MM.1S (cell line): ENCODE data around the gene SP6.

Source experiments
- DNase-seq: peaks from one replicate; pipeline ENCODE4 v3.0.0-alpha.2; 2015
- H2AFZ ChIP-seq: fragments of 300-600 bp; sonication (generic); 2 replicates; pipeline ENCODE4 v1.6.0; 2016; ENCODE audit warnings: antibody characterized with exemption, low read length
- H3F3A ChIP-seq: fragments of 300-600 bp; sonication (generic); 2 replicates; pipeline ENCODE4 v1.6.1; 2016; ENCODE audit warnings: mild to moderate bottlenecking, antibody characterized with exemption, low read length, moderate library complexity, mixed read lengths; ENCODE audit not compliant: insufficient read depth
- H3K27ac ChIP-seq: fragments of 300-600 bp; sonication (generic); 2 replicates; pipeline ENCODE4 v1.5.1; 2016; ENCODE audit warnings: mild to moderate bottlenecking, low read length
- H3K27me3 ChIP-seq: fragments of 300-600 bp; sonication (generic); replicated peaks from 2 replicates; pipeline ENCODE4 v1.6.0; 2016; ENCODE audit warnings: low read length; ENCODE audit not compliant: insufficient read depth
- H3K36me3 ChIP-seq: fragments of 300-600 bp; sonication (generic); replicated peaks from 2 replicates; pipeline ENCODE4 v1.6.1; 2016; ENCODE audit warnings: mild to moderate bottlenecking, low read length, mixed read lengths; ENCODE audit not compliant: insufficient read depth
- H3K4me1 ChIP-seq: fragments of 300-600 bp; sonication (generic); 2 replicates; pipeline ENCODE4 v1.6.1; 2016; ENCODE audit warnings: low read length, mixed read lengths
- H3K4me2 ChIP-seq: fragments of 300-600 bp; sonication (generic); 2 replicates; pipeline ENCODE4 v1.6.0; 2016; ENCODE audit warnings: low read depth, low read length
- H3K4me3 ChIP-seq: fragments of 300-600 bp; sonication (generic); 2 replicates; pipeline ENCODE4 v1.5.1; 2016; ENCODE audit warnings: low read length, mixed read lengths
- H3K79me2 ChIP-seq: fragments of 300-600 bp; sonication (generic); 2 replicates; pipeline ENCODE4 v1.6.1; 2016; ENCODE audit warnings: mixed run types, low read length, mixed read lengths
- H3K9ac ChIP-seq: fragments of 300-600 bp; sonication (generic); 2 replicates; pipeline ENCODE4 v1.6.1; 2016; ENCODE audit warnings: low read length, mixed read lengths
- H3K9me2 ChIP-seq: fragments of 300-600 bp; sonication (generic); replicated peaks from 2 replicates; pipeline ENCODE4 v1.6.1; 2016; ENCODE audit warnings: mild to moderate bottlenecking, low read length, mixed read lengths; ENCODE audit not compliant: insufficient read depth
- H3K9me3 ChIP-seq: fragments of 300-600 bp; sonication (generic); replicated peaks from 2 replicates; pipeline ENCODE4 v1.6.1; 2016; ENCODE audit warnings: mild to moderate bottlenecking, low read length, mixed read lengths; ENCODE audit not compliant: insufficient read depth
- H4K20me1 ChIP-seq: fragments of 300-600 bp; sonication (generic); 2 replicates; pipeline ENCODE4 v1.6.1; 2016; ENCODE audit warnings: mild to moderate bottlenecking, low read length, moderate library complexity, mixed read lengths; ENCODE audit not compliant: insufficient read depth
- EZH2 ChIP-seq: fragments of 300-600 bp; sonication (generic); optimal IDR thresholded peaks from 2 replicates; pipeline ENCODE3; 2017; ENCODE audit warnings: low read depth, mild to moderate bottlenecking, antibody characterized with exemption, low read length, mixed read lengths
- EZH2phosphoT487 ChIP-seq: fragments of 300-600 bp; sonication (generic); IDR thresholded peaks from 2 replicates; pipeline ENCODE4 v1.6.1; 2018; ENCODE audit warnings: antibody characterized with exemption, low read length
- TF ChIP-seq, protein P1 (sequence below): fragments of 300-600 bp; sonication (generic); IDR thresholded peaks from 2 replicates; pipeline ENCODE4 v1.5.1; 2016; ENCODE audit warnings: antibody characterized with exemption, low read length, mixed read lengths

SP6 gene

DNA sequence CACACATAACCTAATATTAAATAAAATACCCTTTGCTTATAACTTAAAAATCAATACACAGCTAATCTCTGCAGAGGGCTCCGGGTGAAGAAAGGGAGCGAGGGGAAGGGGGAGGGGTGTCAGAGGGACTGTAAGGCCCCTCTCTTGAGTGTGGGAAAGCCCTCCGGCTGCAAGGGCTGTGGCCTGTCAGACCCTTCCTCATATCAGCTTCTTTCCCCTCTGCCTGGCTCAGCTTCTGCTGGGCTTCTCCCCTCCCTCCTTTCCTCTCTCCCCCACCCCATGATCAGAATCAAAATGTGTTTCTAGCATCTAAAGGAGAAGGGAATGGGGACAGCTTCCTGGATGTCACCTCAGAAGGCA, 5.3 kb downstream of the SP6 start:
- Histone ChIP-seq H3K4me3 (no peak overlapping the region), H3K79me2 (no peaks in the 10 kb centered on the region), H3K9ac (no peak overlapping the region), H3K9me2 (no peaks in the 10 kb centered on the region), H2AFZ (no peak overlapping the region), H3K27me3 (peaks cover 62% of the 10 kb centered on the region), H3F3A (peaks cover 6% of the 10 kb centered on the region; the same call in 1 of the 2 replicates), H3K4me1 (peaks cover 15% of the 10 kb centered on the region), H4K20me1 (no peaks in the 10 kb centered on the region), H3K27ac (no peak overlapping the region), H3K36me3 (no peaks in the 10 kb centered on the region), H3K9me3 (no peaks in the 10 kb centered on the region), H3K4me2 (no peak overlapping the region)
- DNase-seq = no peak
- no peak for TF ChIP-seq EZH2
- TF ChIP-seq EZH2phosphoT487 = no peak
- TF ChIP-seq, protein P1, sequence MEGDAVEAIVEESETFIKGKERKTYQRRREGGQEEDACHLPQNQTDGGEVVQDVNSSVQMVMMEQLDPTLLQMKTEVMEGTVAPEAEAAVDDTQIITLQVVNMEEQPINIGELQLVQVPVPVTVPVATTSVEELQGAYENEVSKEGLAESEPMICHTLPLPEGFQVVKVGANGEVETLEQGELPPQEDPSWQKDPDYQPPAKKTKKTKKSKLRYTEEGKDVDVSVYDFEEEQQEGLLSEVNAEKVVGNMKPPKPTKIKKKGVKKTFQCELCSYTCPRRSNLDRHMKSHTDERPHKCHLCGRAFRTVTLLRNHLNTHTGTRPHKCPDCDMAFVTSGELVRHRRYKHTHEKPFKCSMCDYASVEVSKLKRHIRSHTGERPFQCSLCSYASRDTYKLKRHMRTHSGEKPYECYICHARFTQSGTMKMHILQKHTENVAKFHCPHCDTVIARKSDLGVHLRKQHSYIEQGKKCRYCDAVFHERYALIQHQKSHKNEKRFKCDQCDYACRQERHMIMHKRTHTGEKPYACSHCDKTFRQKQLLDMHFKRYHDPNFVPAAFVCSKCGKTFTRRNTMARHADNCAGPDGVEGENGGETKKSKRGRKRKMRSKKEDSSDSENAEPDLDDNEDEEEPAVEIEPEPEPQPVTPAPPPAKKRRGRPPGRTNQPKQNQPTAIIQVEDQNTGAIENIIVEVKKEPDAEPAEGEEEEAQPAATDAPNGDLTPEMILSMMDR = no peak

- Histone ChIP-seq H3K79me2 (0 out of 2 replicates have a peak, but pooled peaks cover 5% of the 10 kb centered on the region), H3K9me2 (no peaks in the 10 kb centered on the region), H3K4me1 (peaks cover 18% of the 10 kb centered on the region), H3K4me2 (no peak overlapping the region), H3K27ac (no peak overlapping the region), H3K4me3 (no peak overlapping the region), H4K20me1 (no peaks in the 10 kb centered on the region), H2AFZ (no peak overlapping the region), H3K9me3 (no peaks in the 10 kb centered on the region), H3K9ac (no peak overlapping the region), H3F3A (peaks cover 6% of the 10 kb centered on the region; the same call in 1 of the 2 replicates), H3K36me3 (no peaks in the 10 kb centered on the region), H3K27me3 (peaks cover 56% of the 10 kb centered on the region)
- no peak for DNase-seq
- TF ChIP-seq, protein P1 = peak; percentile 39
- no peak for TF ChIP-seq EZH2phosphoT487
These were observed 5.9 kb downstream of the SP6 start for GRCh38 chr17:47844814-47845715.

- no peak overlapping the region for H3K27ac ChIP-seq
- 0 out of 2 replicates have a peak, but pooled peaks cover 5% of the 10 kb centered on the region for H3K79me2 ChIP-seq
- no peak for DNase-seq
- TF ChIP-seq, protein P1 = no peak
- TF ChIP-seq EZH2 (no peak), EZH2phosphoT487 (no peak)
- H3K36me3 ChIP-seq = no peaks in the 10 kb centered on the region
- H3K9ac ChIP-seq = no peak overlapping the region
- H3F3A ChIP-seq = peaks cover 6% of the 10 kb centered on the region; the same call in 1 of the 2 replicates
- H3K4me1 ChIP-seq = peaks cover 20% of the 10 kb centered on the region
- H3K4me3 ChIP-seq = no peak overlapping the region
- no peaks in the 10 kb centered on the region for H3K9me3 ChIP-seq
- H3K4me2 ChIP-seq = no peak overlapping the region
- H2AFZ ChIP-seq = no peak overlapping the region
- peaks cover 47% of the 10 kb centered on the region for H3K27me3 ChIP-seq
- H3K9me2 ChIP-seq = no peaks in the 10 kb centered on the region
- H4K20me1 ChIP-seq = no peaks in the 10 kb centered on the region
These were observed 6.7 kb downstream of the SP6 start for GRCh38 chr17:47844227-47844626.
